ENCODE data around the gene SIGLEC10. TPM values are rescaled to one million over a fixed set of nuclear protein-coding genes. Genes with fewer than 3 reads are reported as not detected.
"Not testable (repeated sequence)": the region's sequence is repeated elsewhere in the genome, so short reads cannot be mapped to it uniquely, and the experiment has no call there.

The SIGLEC10 gene
- total RNA-seq, 1 donor from 2014 or later, result 0.38 TPM

DNA sequence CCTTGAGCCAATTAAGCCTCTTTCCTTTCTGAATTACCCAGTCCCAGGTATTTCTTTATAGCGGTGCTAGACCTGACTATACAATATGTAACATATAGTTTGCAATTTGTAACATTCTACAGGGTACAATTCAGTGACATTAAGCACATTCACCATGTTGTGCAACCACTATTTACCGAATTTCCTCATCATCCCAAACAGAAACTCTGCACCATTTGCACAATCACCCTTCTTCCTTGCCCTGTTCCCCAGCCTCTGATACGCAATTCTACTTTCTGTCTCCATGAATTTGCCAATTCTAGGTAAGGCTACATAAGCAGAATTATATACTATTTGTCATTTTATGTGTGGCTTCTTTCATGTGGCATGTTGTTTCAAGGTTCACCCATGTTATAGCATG lies 13.7 kb upstream of the SIGLEC10 start:
- no peak overlapping the region for H3K27ac ChIP-seq (replicated peaks)
- TF ChIP-seq, protein P1, sequence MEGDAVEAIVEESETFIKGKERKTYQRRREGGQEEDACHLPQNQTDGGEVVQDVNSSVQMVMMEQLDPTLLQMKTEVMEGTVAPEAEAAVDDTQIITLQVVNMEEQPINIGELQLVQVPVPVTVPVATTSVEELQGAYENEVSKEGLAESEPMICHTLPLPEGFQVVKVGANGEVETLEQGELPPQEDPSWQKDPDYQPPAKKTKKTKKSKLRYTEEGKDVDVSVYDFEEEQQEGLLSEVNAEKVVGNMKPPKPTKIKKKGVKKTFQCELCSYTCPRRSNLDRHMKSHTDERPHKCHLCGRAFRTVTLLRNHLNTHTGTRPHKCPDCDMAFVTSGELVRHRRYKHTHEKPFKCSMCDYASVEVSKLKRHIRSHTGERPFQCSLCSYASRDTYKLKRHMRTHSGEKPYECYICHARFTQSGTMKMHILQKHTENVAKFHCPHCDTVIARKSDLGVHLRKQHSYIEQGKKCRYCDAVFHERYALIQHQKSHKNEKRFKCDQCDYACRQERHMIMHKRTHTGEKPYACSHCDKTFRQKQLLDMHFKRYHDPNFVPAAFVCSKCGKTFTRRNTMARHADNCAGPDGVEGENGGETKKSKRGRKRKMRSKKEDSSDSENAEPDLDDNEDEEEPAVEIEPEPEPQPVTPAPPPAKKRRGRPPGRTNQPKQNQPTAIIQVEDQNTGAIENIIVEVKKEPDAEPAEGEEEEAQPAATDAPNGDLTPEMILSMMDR (IDR thresholded peaks at IDR 0.05; ENCODE audit: borderline replicate concordance), result no peak
- intact Hi-C loops (cut with micrococcal nuclease), result no loop called here

DNA sequence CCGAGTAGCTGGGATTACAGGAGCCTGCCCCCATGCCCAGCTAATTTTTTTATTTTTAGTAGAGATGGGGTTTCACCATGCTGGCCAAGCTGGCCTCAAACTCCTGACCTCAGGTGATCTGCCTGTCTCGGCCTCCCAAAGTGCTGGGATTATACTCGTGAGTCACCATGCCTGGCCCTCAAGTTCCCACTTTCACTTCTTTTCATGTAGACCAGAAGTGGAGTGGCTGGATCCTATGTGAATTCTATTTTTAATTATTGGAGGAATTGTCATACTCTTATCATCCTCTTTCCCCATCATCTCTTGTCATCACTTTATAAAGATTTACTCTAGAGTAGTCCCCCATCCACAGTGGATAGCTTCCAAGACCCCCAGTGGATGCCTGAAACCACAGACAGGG lies 12.8 kb upstream of the SIGLEC10 start:
- Histone ChIP-seq H3K4me1 (no peaks in the 10 kb centered on the region), H3K4me3 (no peak overlapping the region), H3K27me3 (ENCODE audit: low read depth) (peaks cover 61% of the 10 kb centered on the region), H3K9me3 (replicated peaks) (peaks cover 6% of the 10 kb centered on the region), H3K27ac (replicated peaks) (no peak overlapping the region), H3K36me3 (no peaks in the 10 kb centered on the region)
- intact Hi-C loops (cut with micrococcal nuclease), result no loop called here
- DNase-seq, result no peak
- TF ChIP-seq, protein P1 (IDR thresholded peaks at IDR 0.05; ENCODE audit: borderline replicate concordance), result no peak

More for the DNA sequence above, 13.7 kb upstream of the SIGLEC10 start:
- Histone ChIP-seq H3K9me3 (replicated peaks) (peaks cover 6% of the 10 kb centered on the region), H3K4me1 (no peaks in the 10 kb centered on the region), H3K36me3 (no peaks in the 10 kb centered on the region), H3K4me3 (no peak overlapping the region), H3K27me3 (ENCODE audit: low read depth) (peaks cover 62% of the 10 kb centered on the region)
- no peak for DNase-seq

DNA sequence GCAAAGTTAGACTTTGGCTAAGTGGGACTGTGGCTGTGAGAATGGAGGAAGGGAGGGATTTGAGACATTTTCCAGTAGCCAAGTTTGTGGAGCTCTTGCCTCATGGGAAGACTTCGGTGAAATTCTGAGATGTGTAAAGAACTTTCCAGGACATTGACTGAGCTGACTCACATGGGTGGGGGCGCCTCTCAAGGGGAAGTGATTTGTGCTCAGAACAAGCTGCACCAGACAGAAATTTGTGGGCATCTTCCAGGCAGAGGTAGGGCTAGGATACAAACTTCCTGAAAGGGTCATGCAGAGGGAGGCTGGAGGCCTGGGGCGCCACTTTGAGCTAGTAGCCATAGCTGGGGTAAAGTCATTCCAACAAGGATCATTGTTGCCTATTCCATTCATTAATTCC lies 9.8 kb upstream of the SIGLEC10 start:
- TF ChIP-seq, protein P1 (IDR thresholded peaks at IDR 0.05; ENCODE audit: borderline replicate concordance), result no peak
- peaks cover 6% of the 10 kb centered on the region for H3K9me3 ChIP-seq (replicated peaks)
- intact Hi-C loops (cut with micrococcal nuclease), result no loop called here
- H3K4me1 ChIP-seq, result no peaks in the 10 kb centered on the region
- no peaks in the 10 kb centered on the region for H3K36me3 ChIP-seq
- DNase-seq, result no peak
- peaks cover 63% of the 10 kb centered on the region for H3K27me3 ChIP-seq (ENCODE audit: low read depth)
- no peak overlapping the region for H3K4me3 ChIP-seq
- H3K27ac ChIP-seq (replicated peaks), result no peak overlapping the region

DNA sequence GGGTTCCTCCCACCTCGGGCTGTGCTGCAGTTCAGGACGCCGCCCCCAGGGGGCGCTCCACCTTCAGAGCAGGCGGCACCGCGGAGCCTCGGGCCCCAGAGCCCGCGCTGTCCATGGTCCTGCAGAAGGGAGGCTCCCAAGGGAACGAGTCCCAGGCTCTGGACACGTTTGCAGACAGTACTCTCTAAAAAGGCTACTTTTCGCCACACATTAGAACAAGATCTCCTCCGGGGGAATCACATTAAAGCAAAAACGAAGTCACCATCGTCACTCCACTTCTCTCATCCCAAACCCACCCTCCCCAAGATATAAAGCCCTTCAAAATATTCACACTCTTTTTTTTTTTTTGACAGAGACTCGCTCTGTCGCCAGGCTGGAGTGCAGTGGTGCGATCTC lies 4.6 kb upstream of the SIGLEC10 start:
- no peaks in the 10 kb centered on the region for H3K36me3 ChIP-seq
- no peak overlapping the region for H3K27ac ChIP-seq (replicated peaks)
- no peaks in the 10 kb centered on the region for H3K9me3 ChIP-seq (replicated peaks)
- H3K4me3 ChIP-seq, result no peak overlapping the region
- DNase-seq, result peak; percentile 82
- H3K4me1 ChIP-seq, result no peaks in the 10 kb centered on the region
- peaks cover 90% of the 10 kb centered on the region for H3K27me3 ChIP-seq (ENCODE audit: low read depth)
- TF ChIP-seq, protein P1 (IDR thresholded peaks at IDR 0.05; ENCODE audit: borderline replicate concordance), result peak; percentile 87
- intact Hi-C loops (cut with micrococcal nuclease), result no loop called here

DNA sequence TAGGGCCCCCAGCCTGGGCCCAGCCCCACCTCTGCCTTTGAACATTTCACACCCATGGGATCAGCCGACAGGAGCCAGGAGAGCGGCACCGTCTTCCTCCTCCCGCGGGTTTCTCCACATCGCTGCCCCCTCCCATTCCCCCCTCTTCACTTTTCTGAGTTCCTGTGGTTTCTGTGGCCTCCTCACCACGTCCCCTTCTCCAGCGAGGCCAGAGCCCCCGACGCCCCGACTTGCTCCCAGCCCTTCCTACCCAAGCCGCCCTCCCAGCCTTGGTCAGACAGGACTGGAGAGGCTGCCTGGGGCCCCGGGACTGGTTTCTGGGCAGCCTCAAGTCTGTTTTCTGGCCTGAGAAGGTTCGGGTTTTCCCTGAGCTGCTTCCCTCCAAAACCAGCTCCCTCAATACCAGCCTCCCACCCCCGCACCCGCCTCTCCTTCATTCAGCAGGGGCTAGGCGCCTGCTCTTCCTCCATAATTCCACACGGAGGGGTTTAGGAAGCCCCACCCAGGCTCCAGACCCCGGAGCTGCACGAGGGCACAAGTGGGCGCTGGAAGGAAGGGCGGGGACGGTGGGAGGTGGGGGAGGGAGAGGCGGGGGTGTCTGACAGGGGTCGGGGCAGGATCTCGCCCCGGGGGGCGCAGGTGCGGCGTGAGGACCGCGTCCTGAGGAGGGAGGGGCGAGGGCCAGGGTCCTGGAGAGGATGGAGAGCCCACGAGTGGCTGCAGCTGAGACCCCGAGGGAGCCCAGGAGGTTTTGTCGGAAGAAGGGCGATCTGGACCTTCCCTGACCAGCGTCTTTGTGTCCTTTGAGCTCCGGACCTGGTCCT lies 4.0 kb upstream of the SIGLEC10 start:
- no peaks in the 10 kb centered on the region for H3K4me1 ChIP-seq

DNA sequence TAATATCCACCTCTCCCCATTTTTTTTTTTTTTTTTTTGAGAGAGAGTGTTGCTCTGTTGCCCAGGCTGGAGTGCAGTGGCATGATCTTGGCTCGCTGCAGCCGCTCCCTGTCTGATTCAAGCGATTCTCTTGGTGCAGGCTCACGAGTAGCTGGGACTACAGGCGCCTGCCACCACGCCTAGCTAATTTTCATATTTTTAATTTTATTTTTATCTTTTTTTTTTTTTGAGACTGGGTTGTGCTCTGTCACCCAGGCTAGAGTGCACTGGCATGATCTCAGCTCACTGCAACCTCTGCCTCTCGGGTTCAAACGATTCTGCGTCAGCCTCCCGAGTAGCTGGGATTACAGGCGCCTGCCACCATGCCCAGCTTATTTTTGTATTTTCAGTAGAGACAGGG lies 3.1 kb upstream of the SIGLEC10 start:
- DNase-seq; H3K9me3 ChIP-seq (replicated peaks); H3K36me3 ChIP-seq; intact Hi-C loops (cut with micrococcal nuclease); H3K4me3 ChIP-seq; H3K4me1 ChIP-seq; H3K27ac ChIP-seq (replicated peaks): not testable (repeated sequence)
- H3K27me3 ChIP-seq (ENCODE audit: low read depth), result peaks cover 92% of the 10 kb centered on the region

More for the DNA sequence above, 4.0 kb upstream of the SIGLEC10 start:
- no peak overlapping the region for H3K27ac ChIP-seq (replicated peaks)
- H3K9me3 ChIP-seq (replicated peaks), result no peaks in the 10 kb centered on the region
- DNase-seq, result no peak
- no peak overlapping the region for H3K4me3 ChIP-seq
- intact Hi-C loops (cut with micrococcal nuclease), result no loop called here
- H3K36me3 ChIP-seq, result no peaks in the 10 kb centered on the region
- peaks cover 92% of the 10 kb centered on the region for H3K27me3 ChIP-seq (ENCODE audit: low read depth)
- TF ChIP-seq, protein P1 (IDR thresholded peaks at IDR 0.05; ENCODE audit: borderline replicate concordance), result no peak

Data from left ventricle myocardium inferior (tissue), 1 donor.